PC-9 (cell line): ENCODE data around the gene ALDH1A3. TPM values are rescaled to one million over a fixed set of nuclear protein-coding genes. Genes with fewer than 3 reads are reported as not detected.

Experiments used
- BruUV-seq: library from RNA; stranded (reverse); fragments of 400-500 nt; replicated peaks from 2 replicates; lab custom pipeline; 2021; lab: Mats Ljungman, UMichigan
- CTCF ChIA-PET: fragments of 300-600 bp; sonication (Branson Sonifier 250); formaldehyde crosslinking; loops from one replicate; lab custom pipeline; 2022; ENCODE audit warnings: antibody characterized with exemption; lab: Charles Lee
- POLR2A ChIA-PET: fragments of 300-600 bp; sonication (Branson Sonifier 250); formaldehyde crosslinking; loops from one replicate; lab custom pipeline; 2022; ENCODE audit warnings: antibody characterized with exemption; ENCODE audit not compliant: unreplicated experiment; lab: Charles Lee
- DNase-seq, 2 experiments: peaks; one replicate each; pipeline versions ENCODE4 v3.0.0 to v3.0.0-alpha.2; 2015 to 2022; ENCODE audit warnings: mixed read lengths in 1 of 2
- H2AFZ ChIP-seq: fragments of 200-600 bp; sonication (generic); 2 replicates; pipeline ENCODE4 v1.8.1; 2017; ENCODE audit warnings: antibody characterized with exemption
- H3F3A ChIP-seq: fragments of 200-600 bp; sonication (generic); 2 replicates; pipeline ENCODE4 v1.8.1; 2017; ENCODE audit warnings: antibody characterized with exemption, mild to moderate bottlenecking, low read depth; ENCODE audit not compliant: insufficient read depth
- H3K27ac ChIP-seq: fragments of 200-600 bp; sonication (generic); 2 replicates; pipeline ENCODE4 v1.6.1; 2016; ENCODE audit warnings: mixed run types
- H3K27me3 ChIP-seq: fragments of 200-600 bp; sonication (generic); 2 replicates; pipeline ENCODE4 v1.6.1; 2016; ENCODE audit warnings: low read depth, mixed run types; ENCODE audit not compliant: insufficient read depth
- H3K36me3 ChIP-seq: fragments of 200-600 bp; sonication (generic); 2 replicates; pipeline ENCODE4 v1.6.1; 2016; ENCODE audit warnings: low read depth, mixed run types
- H3K4me1 ChIP-seq: fragments of 200-600 bp; sonication (generic); replicated peaks from 2 replicates; pipeline ENCODE4 v1.6.1; 2016; ENCODE audit warnings: mixed run types; ENCODE audit not compliant: insufficient read depth
- H3K4me2 ChIP-seq: fragments of 200-600 bp; sonication (generic); 2 replicates; pipeline ENCODE4 v1.6.1; 2017; ENCODE audit warnings: mixed run types
- H3K4me3 ChIP-seq: fragments of 200-600 bp; sonication (generic); 2 replicates; pipeline ENCODE4 v1.6.1; 2016; ENCODE audit warnings: mixed run types
- H3K79me2 ChIP-seq: fragments of 200-600 bp; sonication (generic); 2 replicates; pipeline ENCODE4 v1.6.1; 2017; ENCODE audit warnings: low read depth, mixed run types
- H3K9me2 ChIP-seq: fragments of 200-600 bp; sonication (generic); 2 replicates; pipeline ENCODE4 v1.8.1; 2017; ENCODE audit warnings: mild to moderate bottlenecking; ENCODE audit not compliant: insufficient read depth
- H3K9me3 ChIP-seq: fragments of 200-600 bp; sonication (generic); 2 replicates; pipeline ENCODE4 v1.8.1; 2016; ENCODE audit warnings: low read depth; ENCODE audit not compliant: insufficient read depth
- H4K20me1 ChIP-seq: fragments of 200-600 bp; sonication (generic); 2 replicates; pipeline ENCODE4 v1.8.1; 2017; ENCODE audit not compliant: insufficient read depth
- EZH2 ChIP-seq: fragments of 200-600 bp; sonication (generic); IDR thresholded peaks from 2 replicates; pipeline ENCODE4 v1.8.0; 2017; ENCODE audit warnings: antibody characterized with exemption, low read depth
- intact Hi-C: fragments of 100-400 bp; cut with micrococcal nuclease; formaldehyde crosslinking; loops from one replicate; pipeline ENCODE4 v1.10.0; 2022; ENCODE audit not compliant: unreplicated experiment
- total RNA-seq: library from RNA; stranded (reverse); gene quantifications from 2 replicates; pipeline ENCODE4 v1.2.3, GENCODE V29; 2021
- TF ChIP-seq, protein P1 (sequence below): fragments of 200-600 bp; sonication (generic); conservative IDR thresholded peaks from 2 replicates; pipeline ENCODE4 v1.6.1; 2017; ENCODE audit warnings: mixed run types, antibody characterized with exemption, mild to moderate bottlenecking, moderate library complexity

Gene ALDH1A3
- total RNA-seq, 1 experiment from 2014 or later = 469 TPM

GRCh38 chr15:100880139-100880896, 687 bp downstream of the ALDH1A3 start:
- intact Hi-C loops = no loop called here
- CTCF ChIA-PET = interaction anchor here (1.0 kb wide), 1 partner anchor 169 kb away, joined by 12 read pairs; no protein-coding TSS in a partner anchor
- TF ChIP-seq, protein P1, sequence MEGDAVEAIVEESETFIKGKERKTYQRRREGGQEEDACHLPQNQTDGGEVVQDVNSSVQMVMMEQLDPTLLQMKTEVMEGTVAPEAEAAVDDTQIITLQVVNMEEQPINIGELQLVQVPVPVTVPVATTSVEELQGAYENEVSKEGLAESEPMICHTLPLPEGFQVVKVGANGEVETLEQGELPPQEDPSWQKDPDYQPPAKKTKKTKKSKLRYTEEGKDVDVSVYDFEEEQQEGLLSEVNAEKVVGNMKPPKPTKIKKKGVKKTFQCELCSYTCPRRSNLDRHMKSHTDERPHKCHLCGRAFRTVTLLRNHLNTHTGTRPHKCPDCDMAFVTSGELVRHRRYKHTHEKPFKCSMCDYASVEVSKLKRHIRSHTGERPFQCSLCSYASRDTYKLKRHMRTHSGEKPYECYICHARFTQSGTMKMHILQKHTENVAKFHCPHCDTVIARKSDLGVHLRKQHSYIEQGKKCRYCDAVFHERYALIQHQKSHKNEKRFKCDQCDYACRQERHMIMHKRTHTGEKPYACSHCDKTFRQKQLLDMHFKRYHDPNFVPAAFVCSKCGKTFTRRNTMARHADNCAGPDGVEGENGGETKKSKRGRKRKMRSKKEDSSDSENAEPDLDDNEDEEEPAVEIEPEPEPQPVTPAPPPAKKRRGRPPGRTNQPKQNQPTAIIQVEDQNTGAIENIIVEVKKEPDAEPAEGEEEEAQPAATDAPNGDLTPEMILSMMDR = no peak
- no peak for TF ChIP-seq EZH2
- H3K9me2 ChIP-seq = no peaks in the 10 kb centered on the region
- H4K20me1 ChIP-seq = peaks cover 49% of the 10 kb centered on the region
- H3K27ac ChIP-seq = peak overlapping the region; percentile 74
- H3K9me3 ChIP-seq = no peaks in the 10 kb centered on the region
- peaks cover 75% of the 10 kb centered on the region for H3K79me2 ChIP-seq
- no peaks in the 10 kb centered on the region for H3K27me3 ChIP-seq
- peaks cover 36% of the 10 kb centered on the region for H3K4me1 ChIP-seq
- H3F3A ChIP-seq = peaks cover 36% of the 10 kb centered on the region; the same call in 1 of the 2 replicates
- H3K36me3 ChIP-seq = peaks cover 28% of the 10 kb centered on the region
- no peak overlapping the region for H2AFZ ChIP-seq
- H3K4me2 ChIP-seq = peak overlapping the region; percentile 78
- POLR2A ChIA-PET = interaction anchor here (1.7 kb wide), 1 partner anchor 166 kb away, joined by 6 read pairs; no protein-coding TSS in a partner anchor
- H3K4me3 ChIP-seq = peak overlapping the region; percentile 94
- TSS peak; percentile 26 for BruUV-seq
- no peak for DNase-seq

DNA sequence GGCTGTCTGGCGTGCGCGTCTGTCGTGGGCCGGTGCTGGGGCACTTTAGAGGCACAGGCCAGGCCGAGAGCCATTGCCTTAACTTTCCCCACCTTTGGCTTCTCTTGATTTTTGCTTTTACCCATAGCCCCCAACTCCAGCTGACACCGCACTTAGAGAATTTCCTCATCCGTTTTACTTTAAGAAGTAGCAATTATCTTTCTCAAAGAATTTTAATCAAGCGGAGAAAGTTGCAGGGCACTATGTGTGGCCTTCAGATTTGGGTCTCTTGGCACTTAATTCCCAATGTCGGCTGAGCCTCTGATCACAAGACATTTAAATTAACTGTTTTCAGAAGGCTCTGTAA, 1.2 kb downstream of the ALDH1A3 start:
- peak overlapping the region; percentile 94 for H3K4me3 ChIP-seq
- H2AFZ ChIP-seq = no peak overlapping the region
- H3K4me1 ChIP-seq = peaks cover 41% of the 10 kb centered on the region
- no peak for DNase-seq
- peak overlapping the region; percentile 78 for H3K4me2 ChIP-seq
- CTCF ChIA-PET = no interaction called here
- intact Hi-C loops = no loop called here
- H3F3A ChIP-seq = peaks cover 42% of the 10 kb centered on the region; the same call in 1 of the 2 replicates
- no peaks in the 10 kb centered on the region for H3K9me3 ChIP-seq
- TF ChIP-seq EZH2 = no peak
- TF ChIP-seq, protein P1 = no peak
- H3K27ac ChIP-seq = peak overlapping the region; percentile 74
- no TSS peak for BruUV-seq
- POLR2A ChIA-PET = interaction anchor here (1.7 kb wide), 1 partner anchor 167 kb away, joined by 6 read pairs; no protein-coding TSS in a partner anchor
- peaks cover 55% of the 10 kb centered on the region for H4K20me1 ChIP-seq
- peaks cover 33% of the 10 kb centered on the region for H3K36me3 ChIP-seq
- no peaks in the 10 kb centered on the region for H3K9me2 ChIP-seq
- H3K27me3 ChIP-seq = no peaks in the 10 kb centered on the region
- peaks cover 80% of the 10 kb centered on the region for H3K79me2 ChIP-seq

GRCh38 chr15:100881573-100882336, 2.1 kb downstream of the ALDH1A3 start:
- no peaks in the 10 kb centered on the region for H3K9me2 ChIP-seq
- no peak overlapping the region for H2AFZ ChIP-seq
- no peaks in the 10 kb centered on the region for H3K27me3 ChIP-seq
- ChIA-PET POLR2A (no interaction called here), CTCF (no interaction called here)
- BruUV-seq = no TSS peak
- peak overlapping the region; percentile 78 for H3K4me2 ChIP-seq
- peak overlapping the region; percentile 74 for H3K27ac ChIP-seq
- peaks cover 43% of the 10 kb centered on the region for H3K4me1 ChIP-seq
- H3F3A ChIP-seq = peaks cover 48% of the 10 kb centered on the region; the same call in 1 of the 2 replicates
- intact Hi-C loops = no loop called here
- peaks cover 86% of the 10 kb centered on the region for H3K79me2 ChIP-seq
- TF ChIP-seq, protein P1 = no peak
- no peak for TF ChIP-seq EZH2
- H3K9me3 ChIP-seq = no peaks in the 10 kb centered on the region
- H3K36me3 ChIP-seq = peaks cover 41% of the 10 kb centered on the region
- no peak for DNase-seq
- peak overlapping the region; percentile 94 for H3K4me3 ChIP-seq
- peaks cover 62% of the 10 kb centered on the region for H4K20me1 ChIP-seq
